Panc1 (cell line): ENCODE results near the gene S1PR1. TPM values are rescaled to one million over a fixed set of nuclear protein-coding genes. Genes with fewer than 3 reads are reported as not detected.

Source experiments
- ATAC-seq: fragments of 200-7000 bp; cut with Tn5 transposase; 2 replicates; pipeline ENCODE4 v1.9.1; 2020; ENCODE audit warnings: mild to moderate bottlenecking, moderate library complexity
- BruUV-seq: library from RNA; stranded (reverse); fragments of 400-500 nt; replicated peaks from 2 replicates; lab custom pipeline; 2021; lab: Mats Ljungman, UMichigan
- CTCF ChIA-PET: fragments of 300-600 bp; sonication (Branson Sonifier 250); formaldehyde crosslinking; loops from one replicate; lab custom pipeline; 2022; ENCODE audit warnings: antibody characterized with exemption; lab: Charles Lee
- POLR2A ChIA-PET: fragments of 300-600 bp; sonication (Branson Sonifier 250); formaldehyde crosslinking; loops from one replicate; lab custom pipeline; 2022; ENCODE audit warnings: antibody characterized with exemption; lab: Charles Lee
- DNase-seq: peaks from one replicate; pipeline ENCODE4 v3.0.0-alpha.2; 2010; ENCODE audit warnings: low read depth, low spot score
- H3K27ac ChIP-seq: 2 replicates; pipeline ENCODE4 v1.5.1; 2011; ENCODE audit warnings: mild to moderate bottlenecking, low read length, inconsistent platforms
- H3K27me3 ChIP-seq: fragments of 200-500 bp; sonication (Bioruptor generic); 2 replicates; pipeline ENCODE4 v1.6.0; 2014; ENCODE audit warnings: low read length, inconsistent platforms; ENCODE audit not compliant: control insufficient read depth, insufficient read depth
- H3K36me3 ChIP-seq: fragments of 200-500 bp; sonication (Bioruptor generic); 2 replicates; pipeline ENCODE4 v1.5.1; 2014; ENCODE audit warnings: inconsistent platforms, mild to moderate bottlenecking, low read length, moderate library complexity; ENCODE audit not compliant: control insufficient read depth, insufficient read depth
- H3K4me1 ChIP-seq: 2 replicates; pipeline ENCODE4 v1.5.1; 2011; ENCODE audit warnings: inconsistent platforms, mild to moderate bottlenecking, low read length, moderate library complexity; ENCODE audit not compliant: control insufficient read depth, insufficient read depth
- H3K4me3 ChIP-seq, 2 experiments: 2 replicates each; pipeline ENCODE4 v1.5.1; 2011 to 2012; ENCODE audit warnings: low read depth in 2 of 2, low read length in 2 of 2, mild to moderate bottlenecking in 2 of 2, inconsistent platforms in 1 of 2, moderate library complexity in 1 of 2
- H3K9me3 ChIP-seq: fragments of 200-500 bp; sonication (Bioruptor generic); 2 replicates; pipeline ENCODE4 v1.5.1; 2014; ENCODE audit warnings: low read depth, mild to moderate bottlenecking, inconsistent platforms, low read length, moderate library complexity; ENCODE audit not compliant: control insufficient read depth, insufficient read depth
- POLR2AphosphoS5 ChIP-seq: IDR thresholded peaks from 2 replicates; pipeline ENCODE4 v1.6.1; 2012; ENCODE audit warnings: mild to moderate bottlenecking, low read depth, low read length, moderate library complexity
- SIN3A ChIP-seq: IDR thresholded peaks from 2 replicates; pipeline ENCODE4 v1.6.1; 2012; ENCODE audit warnings: low read depth, mild to moderate bottlenecking, low read length, moderate library complexity, borderline replicate concordance; ENCODE audit not compliant: insufficient read depth
- TCF7L2 ChIP-seq: IDR thresholded peaks from 2 replicates; pipeline ENCODE4 v1.6.1; 2011; ENCODE audit warnings: mild to moderate bottlenecking, low read depth, low read length, inconsistent platforms
- in situ Hi-C: cut with HindIII; loops from 2 replicates; pipeline ENCODE4 v1.10.0; 2016; ENCODE audit warnings: low sequenced_read_pairs, low pct_unique_long_range_greater_than_20kb
- intact Hi-C: fragments of 100-400 bp; cut with micrococcal nuclease; formaldehyde crosslinking; loops from one replicate; pipeline ENCODE4 v1.10.0; 2022; ENCODE audit not compliant: unreplicated experiment
- total RNA-seq: library from RNA; stranded (reverse); gene quantifications from one replicate; pipeline ENCODE4 v1.2.1, GENCODE V29; 2021; ENCODE audit not compliant: unreplicated experiment
- TF ChIP-seq, protein P1 (sequence below): fragments of 450-650 bp; IDR thresholded peaks from 2 replicates; pipeline ENCODE4 v1.5.1; 2017; ENCODE audit warnings: mild to moderate bottlenecking
- TF ChIP-seq, protein P2 (sequence below), 2 experiments: IDR thresholded peaks; 2 replicates each; pipeline ENCODE4 v1.6.1; 2011 to 2012; ENCODE audit warnings: low read depth in 2 of 2, control low read depth in 1 of 2, low read length in 1 of 2, mild to moderate bottlenecking in 1 of 2, moderate library complexity in 1 of 2; ENCODE audit not compliant: insufficient read depth in 1 of 2

The S1PR1 gene
- total RNA-seq, 1 experiment from 2014 or later: 0.41 TPM

DNA sequence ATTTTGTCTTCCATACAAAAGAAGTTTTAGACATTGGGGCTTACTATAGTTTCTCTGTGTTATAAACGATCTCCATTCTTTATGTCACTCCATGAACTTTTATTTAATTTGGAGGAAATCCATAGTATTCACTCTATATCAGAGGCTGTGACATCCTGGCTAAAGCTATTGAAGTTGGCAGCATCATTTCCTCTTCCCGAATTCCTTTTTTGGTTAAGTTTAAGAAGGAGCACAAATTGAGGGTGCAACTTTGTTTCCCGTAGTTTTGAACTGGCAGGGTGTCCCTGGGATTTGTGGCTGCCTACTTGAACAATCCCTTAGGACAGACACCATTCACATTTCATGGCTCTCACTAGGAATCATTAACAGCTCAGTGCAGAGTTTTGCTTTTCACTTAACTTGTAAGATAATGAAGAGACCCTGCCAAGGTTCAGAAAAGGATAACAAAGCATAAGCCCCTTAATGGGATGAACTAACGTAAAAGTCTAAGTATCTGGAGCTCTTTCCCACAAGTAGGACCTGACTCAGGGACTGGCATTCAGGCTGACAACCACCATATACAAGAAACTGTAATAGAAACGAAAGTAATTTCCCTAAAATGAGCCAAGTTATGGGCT is 13.9 kb downstream of the S1PR1 start:
- no TSS peak for BruUV-seq
- CTCF ChIA-PET: no interaction called here
- no peaks in the 10 kb centered on the region for H3K9me3 ChIP-seq
- H3K27me3 ChIP-seq: no peaks in the 10 kb centered on the region
- H3K36me3 ChIP-seq: no peaks in the 10 kb centered on the region
- in situ Hi-C loops (no loop called here), intact Hi-C loops (no loop called here)
- no peaks in the 10 kb centered on the region for H3K4me1 ChIP-seq
- TF ChIP-seq SIN3A: no peak
- no peak for TF ChIP-seq TCF7L2
- TF ChIP-seq, protein P1, sequence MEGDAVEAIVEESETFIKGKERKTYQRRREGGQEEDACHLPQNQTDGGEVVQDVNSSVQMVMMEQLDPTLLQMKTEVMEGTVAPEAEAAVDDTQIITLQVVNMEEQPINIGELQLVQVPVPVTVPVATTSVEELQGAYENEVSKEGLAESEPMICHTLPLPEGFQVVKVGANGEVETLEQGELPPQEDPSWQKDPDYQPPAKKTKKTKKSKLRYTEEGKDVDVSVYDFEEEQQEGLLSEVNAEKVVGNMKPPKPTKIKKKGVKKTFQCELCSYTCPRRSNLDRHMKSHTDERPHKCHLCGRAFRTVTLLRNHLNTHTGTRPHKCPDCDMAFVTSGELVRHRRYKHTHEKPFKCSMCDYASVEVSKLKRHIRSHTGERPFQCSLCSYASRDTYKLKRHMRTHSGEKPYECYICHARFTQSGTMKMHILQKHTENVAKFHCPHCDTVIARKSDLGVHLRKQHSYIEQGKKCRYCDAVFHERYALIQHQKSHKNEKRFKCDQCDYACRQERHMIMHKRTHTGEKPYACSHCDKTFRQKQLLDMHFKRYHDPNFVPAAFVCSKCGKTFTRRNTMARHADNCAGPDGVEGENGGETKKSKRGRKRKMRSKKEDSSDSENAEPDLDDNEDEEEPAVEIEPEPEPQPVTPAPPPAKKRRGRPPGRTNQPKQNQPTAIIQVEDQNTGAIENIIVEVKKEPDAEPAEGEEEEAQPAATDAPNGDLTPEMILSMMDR: no peak
- TF ChIP-seq, protein P2, sequence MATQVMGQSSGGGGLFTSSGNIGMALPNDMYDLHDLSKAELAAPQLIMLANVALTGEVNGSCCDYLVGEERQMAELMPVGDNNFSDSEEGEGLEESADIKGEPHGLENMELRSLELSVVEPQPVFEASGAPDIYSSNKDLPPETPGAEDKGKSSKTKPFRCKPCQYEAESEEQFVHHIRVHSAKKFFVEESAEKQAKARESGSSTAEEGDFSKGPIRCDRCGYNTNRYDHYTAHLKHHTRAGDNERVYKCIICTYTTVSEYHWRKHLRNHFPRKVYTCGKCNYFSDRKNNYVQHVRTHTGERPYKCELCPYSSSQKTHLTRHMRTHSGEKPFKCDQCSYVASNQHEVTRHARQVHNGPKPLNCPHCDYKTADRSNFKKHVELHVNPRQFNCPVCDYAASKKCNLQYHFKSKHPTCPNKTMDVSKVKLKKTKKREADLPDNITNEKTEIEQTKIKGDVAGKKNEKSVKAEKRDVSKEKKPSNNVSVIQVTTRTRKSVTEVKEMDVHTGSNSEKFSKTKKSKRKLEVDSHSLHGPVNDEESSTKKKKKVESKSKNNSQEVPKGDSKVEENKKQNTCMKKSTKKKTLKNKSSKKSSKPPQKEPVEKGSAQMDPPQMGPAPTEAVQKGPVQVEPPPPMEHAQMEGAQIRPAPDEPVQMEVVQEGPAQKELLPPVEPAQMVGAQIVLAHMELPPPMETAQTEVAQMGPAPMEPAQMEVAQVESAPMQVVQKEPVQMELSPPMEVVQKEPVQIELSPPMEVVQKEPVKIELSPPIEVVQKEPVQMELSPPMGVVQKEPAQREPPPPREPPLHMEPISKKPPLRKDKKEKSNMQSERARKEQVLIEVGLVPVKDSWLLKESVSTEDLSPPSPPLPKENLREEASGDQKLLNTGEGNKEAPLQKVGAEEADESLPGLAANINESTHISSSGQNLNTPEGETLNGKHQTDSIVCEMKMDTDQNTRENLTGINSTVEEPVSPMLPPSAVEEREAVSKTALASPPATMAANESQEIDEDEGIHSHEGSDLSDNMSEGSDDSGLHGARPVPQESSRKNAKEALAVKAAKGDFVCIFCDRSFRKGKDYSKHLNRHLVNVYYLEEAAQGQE (IDR thresholded peaks at IDR 0.05; ENCODE audit: insufficient read depth in 1 of 2, low read depth in 2 of 2, low read length in 1 of 2): no peak
- TF ChIP-seq POLR2AphosphoS5: no peak
- no peak overlapping the region for H3K4me3 ChIP-seq
- no peak for DNase-seq
- no peak for ATAC-seq
- H3K27ac ChIP-seq: no peak overlapping the region
- POLR2A ChIA-PET: no interaction called here

DNA sequence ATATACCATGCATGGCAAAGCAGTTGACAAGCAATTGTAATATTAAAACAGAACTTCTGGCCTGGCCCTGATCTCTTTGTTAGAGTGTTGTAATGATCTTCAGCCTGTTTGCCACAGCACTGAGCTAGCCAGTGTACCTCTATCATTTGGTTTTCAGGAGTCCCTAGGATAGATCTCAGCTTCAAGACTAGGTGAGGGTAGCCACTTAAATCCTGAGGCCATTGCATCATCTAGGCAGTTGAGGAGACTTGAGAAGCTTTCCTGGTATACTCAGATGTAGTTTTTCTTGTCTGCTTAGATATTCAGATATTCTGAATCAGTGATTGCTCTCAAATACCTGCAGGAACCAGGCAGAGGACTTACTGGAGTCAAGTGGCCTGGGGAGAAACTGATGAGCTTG is 14.7 kb downstream of the S1PR1 start:
- Histone ChIP-seq H3K36me3 (no peaks in the 10 kb centered on the region), H3K9me3 (no peaks in the 10 kb centered on the region), H3K4me3 (no peak overlapping the region), H3K4me1 (no peaks in the 10 kb centered on the region), H3K27me3 (no peaks in the 10 kb centered on the region), H3K27ac (no peak overlapping the region)
- in situ Hi-C loops: no loop called here
- BruUV-seq: no TSS peak
- no peak for TF ChIP-seq POLR2AphosphoS5
- TF ChIP-seq TCF7L2: no peak
- TF ChIP-seq, protein P1: no peak
- TF ChIP-seq SIN3A: no peak
- TF ChIP-seq, protein P2 (IDR thresholded peaks at IDR 0.05; ENCODE audit: insufficient read depth in 1 of 2, low read depth in 2 of 2, low read length in 1 of 2): no peak
- ChIA-PET CTCF (no interaction called here), POLR2A (no interaction called here)
- no peak for DNase-seq
- ATAC-seq: no peak
- intact Hi-C loops: no loop called here
